DND-41 (cell line): Measurements from ENCODE around the gene SLC1A2.

Experiments used
- CTCF ChIP-seq: IDR thresholded peaks from 2 replicates; pipeline ENCODE4 v1.5.1; 2012; ENCODE audit warnings: borderline replicate concordance, low read length, moderate library complexity, mild to moderate bottlenecking; ENCODE audit not compliant: poor library complexity, severe bottlenecking; ENCODE audit errors: extremely low read depth
- EZH2 ChIP-seq: IDR thresholded peaks from 3 replicates; pipeline ENCODE4 v1.6.1; 2012; ENCODE audit warnings: borderline replicate concordance, low read depth, mild to moderate bottlenecking, moderate library complexity, low read length, inconsistent platforms; ENCODE audit not compliant: severe bottlenecking

DNA sequence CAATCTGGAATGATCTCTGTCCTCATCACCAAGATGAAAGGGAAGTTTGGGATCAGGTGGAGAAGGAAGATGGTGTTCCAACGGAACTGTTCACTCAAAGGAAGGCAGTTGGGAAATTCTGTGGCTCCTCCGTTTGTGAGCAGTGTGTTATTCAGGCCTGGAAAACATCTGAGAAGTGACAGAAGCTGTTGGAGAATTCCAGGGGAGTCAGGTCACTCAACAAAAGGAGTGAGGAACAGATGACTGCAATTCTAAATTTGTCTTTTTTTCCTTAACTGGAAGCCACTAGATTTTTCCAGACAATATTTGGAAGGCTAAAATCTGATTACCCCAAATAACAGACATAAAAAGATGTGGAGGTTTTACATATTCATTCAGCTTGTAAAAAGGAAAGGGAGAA, 172.6 kb downstream of the SLC1A2 start:
- TF ChIP-seq EZH2 (no peak), CTCF (no peak)
